NCI-H1436 treated with DMSO at 0.1 percent for 48 hours (cell line): ENCODE data around the gene UBXN7.
"Not testable (repeated sequence)": the region's sequence is repeated elsewhere in the genome, so short reads cannot be mapped to it uniquely, and the experiment has no call there.

Experiments
- DNase-seq: peaks from one replicate; lab custom pipeline; 2025; lab: John Stamatoyannopoulos, UW

Gene UBXN7

GRCh38 chr3:196316799-196317686 is 115.2 kb downstream of the UBXN7 start:
- not testable (repeated sequence) for DNase-seq

DNA sequence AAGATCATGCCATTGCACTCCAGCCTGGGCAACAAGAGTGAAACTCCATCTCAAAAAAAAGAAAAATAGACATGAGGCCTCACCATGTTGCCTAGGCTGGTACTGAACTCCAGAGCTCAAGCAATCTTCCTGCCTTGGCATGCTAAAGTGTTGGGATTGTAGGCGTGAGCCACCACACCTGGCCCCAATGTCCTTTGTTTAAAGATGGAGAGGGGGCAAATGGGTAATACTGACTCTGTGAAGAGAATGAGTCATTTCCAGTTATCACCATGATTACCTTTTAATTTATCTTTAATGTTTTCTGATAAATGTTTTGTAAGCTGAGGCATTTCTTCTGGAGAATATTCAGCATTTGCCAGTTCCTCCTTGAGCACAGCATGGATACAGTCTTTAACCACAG is 116.4 kb downstream of the UBXN7 start:
- DNase-seq: no peak

DNA sequence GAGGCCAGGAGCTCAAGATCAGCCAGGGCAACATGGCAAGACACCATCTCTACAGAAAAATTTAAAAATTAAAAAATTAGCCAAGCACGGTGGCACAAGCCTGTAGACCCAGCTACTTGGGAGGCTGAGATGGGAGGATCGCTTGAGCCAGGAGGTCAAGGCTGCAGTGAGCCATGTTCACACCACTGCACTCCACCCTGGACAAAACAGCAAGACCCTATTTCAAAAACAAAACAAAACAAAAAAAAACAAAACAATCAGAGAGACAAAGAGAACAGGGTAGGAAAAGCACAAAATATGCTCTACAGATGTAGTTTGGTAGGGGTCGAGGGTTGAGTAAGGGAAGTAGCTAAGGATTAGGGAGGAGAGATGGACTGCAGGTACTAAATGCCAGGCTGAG is 117.6 kb downstream of the UBXN7 start:
- DNase-seq: no peak

- not testable (repeated sequence) for DNase-seq
Measured at GRCh38 chr3:196314086-196314485, 118.1 kb downstream of the UBXN7 start.

DNA sequence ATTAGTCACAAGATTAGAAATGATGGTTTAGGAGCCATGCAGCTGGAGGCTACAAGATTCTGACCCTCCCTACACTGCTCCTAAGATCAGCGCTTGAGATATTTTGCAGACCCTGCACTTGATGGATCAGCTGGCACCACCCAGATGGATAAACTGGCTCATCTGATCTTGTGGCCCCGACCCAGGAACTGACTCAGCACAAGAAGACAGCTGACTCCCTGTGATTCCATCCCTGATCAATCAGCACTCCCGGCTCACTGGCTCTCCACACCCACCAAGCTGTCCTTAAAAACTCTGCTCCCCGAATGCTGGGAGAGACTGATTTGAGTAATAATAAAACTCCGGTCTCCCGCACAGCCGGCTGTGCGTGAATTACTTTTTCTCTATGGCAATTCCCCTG is 129.3 kb downstream of the UBXN7 start:
- DNase-seq: not testable (repeated sequence)

GRCh38 chr3:196302551-196302950 is 129.7 kb downstream of the UBXN7 start:
- DNase-seq: not testable (repeated sequence)

GRCh38 chr3:196298521-196298920 is 133.7 kb downstream of the UBXN7 start:
- no peak for DNase-seq
